CD4-positive, alpha-beta T cell treated with Interleukin-21 for 1 hour (primary cell): ENCODE results near the gene NECAB2.

Experiments used
- DNase-seq: peaks from one replicate; pipeline ENCODE4 v3.0.0-alpha.2; 2020

The NECAB2 gene

GRCh38 chr16:83952940-83953795 lies 14.9 kb upstream of the NECAB2 start, which contains the start of gene OSGIN1:
Gene OSGIN1, plus strand, starts transcription at chr16:83953240. Its CDS starts 4,432 bp downstream, at chr16:83957672.
- DNase-seq: peak; percentile 46

DNA sequence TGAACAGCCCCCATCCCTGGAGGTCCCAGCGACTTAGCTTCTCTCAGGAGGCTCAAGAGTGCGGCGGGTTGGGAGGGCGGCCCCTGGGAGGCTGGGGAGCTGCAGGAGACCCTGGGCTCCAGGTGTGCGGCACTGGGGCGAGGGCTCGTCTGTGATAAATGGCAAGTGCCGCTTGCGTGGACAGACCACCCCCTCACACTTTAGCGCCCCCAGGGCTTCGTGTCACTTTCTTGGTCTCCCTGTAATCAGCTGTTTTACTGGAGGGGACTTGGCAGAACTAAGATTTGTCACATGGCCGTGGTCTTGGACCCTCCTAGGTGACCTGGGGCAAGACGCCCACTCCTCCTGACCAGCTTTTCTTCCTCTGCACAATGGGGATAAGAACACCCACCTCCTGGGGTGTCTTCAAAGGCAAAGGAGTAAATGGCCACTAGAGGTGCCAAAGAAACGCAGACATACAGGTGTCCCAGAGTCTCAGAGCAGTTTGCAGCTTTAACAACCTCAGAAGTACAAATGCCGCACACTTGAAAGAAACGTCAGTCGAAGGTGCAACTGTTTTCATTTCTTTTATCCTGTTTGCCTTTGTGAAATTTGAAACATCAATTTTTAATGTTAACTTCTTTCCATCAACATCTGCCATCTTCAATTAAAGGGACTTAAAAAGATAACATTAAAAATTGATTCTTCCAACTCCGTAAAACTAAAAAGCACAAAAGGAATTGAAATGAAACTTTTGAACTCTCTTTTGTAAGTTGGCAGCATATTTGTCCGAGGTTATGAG lies 14.1 kb upstream of the NECAB2 start:
- peak; percentile 7 for DNase-seq

- DNase-seq: no peak
These were observed 13.4 kb upstream of the NECAB2 start for GRCh38 chr16:83954577-83955016.

- no peak for DNase-seq
These were observed 12.6 kb upstream of the NECAB2 start for GRCh38 chr16:83955218-83956130.

GRCh38 chr16:83956336-83957289 lies 11.4 kb upstream of the NECAB2 start:
- DNase-seq: peak; percentile 63

GRCh38 chr16:83957296-83957855 lies 10.7 kb upstream of the NECAB2 start:
- no peak for DNase-seq

DNA sequence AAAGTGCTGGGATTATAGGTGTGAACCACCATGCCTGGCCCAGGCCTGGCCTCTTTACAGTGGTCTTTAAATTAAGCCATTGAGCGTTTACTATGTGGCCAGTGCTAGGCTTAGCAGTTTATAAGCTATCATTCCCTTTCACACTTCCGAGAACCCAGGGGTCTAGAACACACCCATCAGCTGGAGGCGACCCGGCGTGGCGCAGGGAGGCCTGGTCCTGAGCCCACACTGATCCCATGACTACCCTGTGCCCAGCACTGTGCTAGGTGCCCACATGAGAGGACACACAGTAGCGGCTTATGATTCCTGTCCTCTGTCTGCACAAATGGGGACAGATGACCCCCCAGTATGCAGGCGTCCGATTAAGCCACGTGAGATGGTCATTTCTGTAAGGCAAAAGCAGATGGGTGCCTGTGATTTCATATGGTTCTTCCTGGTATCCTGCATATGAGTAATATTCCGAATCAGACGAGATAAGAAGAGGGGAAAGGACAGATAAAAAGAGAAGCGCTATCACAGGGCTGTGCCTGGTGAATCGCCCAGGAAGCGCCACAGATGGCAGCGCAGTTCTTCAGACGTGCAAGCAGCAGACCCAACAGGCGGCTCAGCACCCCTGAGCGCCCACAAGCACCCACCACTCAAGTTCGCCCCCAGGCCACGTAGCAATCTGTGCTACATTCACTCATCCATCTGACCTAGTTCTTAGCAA lies 9.8 kb upstream of the NECAB2 start:
- no peak for DNase-seq

DNA sequence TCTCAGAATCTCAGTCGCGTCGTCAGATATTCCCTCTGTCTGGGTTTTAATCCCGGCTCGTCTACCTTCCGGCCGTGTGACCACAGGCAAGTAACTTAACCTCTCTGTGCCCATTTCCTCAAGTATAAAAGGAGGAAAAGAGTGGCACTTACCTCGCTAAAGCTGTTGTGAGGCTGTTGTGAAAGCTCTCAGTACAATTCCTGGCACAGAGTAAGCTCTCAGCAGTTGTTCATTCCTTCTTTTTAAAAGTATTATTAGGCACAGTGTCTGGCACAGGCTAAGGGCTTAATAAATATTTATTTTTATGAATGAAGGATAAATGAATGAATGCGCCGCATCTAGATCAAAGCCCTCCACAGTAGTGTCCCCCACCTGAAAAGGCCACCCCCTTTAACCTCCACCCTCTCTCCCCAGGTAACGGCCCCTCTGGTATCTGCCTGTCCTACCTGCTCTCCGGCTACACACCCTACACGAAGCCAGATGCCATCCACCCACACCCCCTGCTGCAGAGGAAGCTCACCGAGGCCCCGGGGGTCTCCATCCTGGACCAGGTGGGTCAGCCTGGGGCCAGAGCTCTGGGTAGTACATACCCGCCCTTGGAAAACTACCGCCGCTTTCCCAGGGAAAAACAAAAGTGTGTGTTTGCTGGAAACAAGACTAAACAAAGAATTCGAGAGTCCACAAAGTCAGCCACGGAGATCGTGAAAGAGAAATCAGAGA lies 9.0 kb upstream of the NECAB2 start:
- no peak for DNase-seq

- no peak for DNase-seq
These were observed 8.2 kb upstream of the NECAB2 start for GRCh38 chr16:83959656-83960434.

- DNase-seq: no peak
These were observed 7.4 kb upstream of the NECAB2 start for GRCh38 chr16:83960521-83961249.

- DNase-seq: no peak
These were observed 6.5 kb upstream of the NECAB2 start for GRCh38 chr16:83961591-83961990.

DNA sequence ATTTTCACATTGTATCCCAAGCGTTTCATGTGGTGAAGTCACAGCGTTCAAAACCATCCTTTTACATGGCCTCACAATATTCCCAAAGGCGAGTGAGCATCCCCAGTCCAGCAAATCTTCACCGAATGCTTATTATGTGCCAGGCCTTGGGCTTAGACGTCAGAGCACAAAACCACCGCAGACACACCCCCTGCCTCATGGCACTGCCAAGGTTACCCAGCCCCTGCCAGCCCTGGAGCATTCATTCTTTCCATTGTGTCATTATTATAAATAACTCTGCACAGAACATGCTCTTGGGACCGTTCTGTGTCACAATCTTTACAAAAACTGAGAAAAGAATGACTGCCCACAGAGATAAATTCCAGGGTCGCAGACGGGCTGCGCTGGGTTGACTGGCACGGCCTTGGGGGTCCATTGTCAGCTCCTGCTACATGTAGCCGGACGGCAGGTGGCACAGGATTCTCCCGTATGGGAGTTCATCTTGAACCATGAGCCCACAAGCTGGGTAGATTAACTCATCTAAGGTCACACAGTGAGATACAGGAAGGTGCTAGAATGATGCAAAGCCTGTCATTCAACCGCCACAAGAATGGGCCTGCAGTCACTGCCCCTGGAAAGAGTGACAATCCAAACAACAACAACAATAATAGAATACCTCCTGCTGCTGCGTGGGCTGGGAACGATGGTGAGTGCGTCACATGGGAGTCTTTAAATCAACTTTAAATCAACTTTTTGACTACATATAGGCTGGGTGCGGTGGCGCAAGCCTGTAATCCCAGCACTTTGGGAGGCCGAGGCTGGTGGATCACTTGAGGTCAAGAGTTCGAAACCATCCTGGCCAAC lies 4.5 kb upstream of the NECAB2 start:
- no peak for DNase-seq

- no peak for DNase-seq
These were observed 3.2 kb upstream of the NECAB2 start for GRCh38 chr16:83964684-83965443.

GRCh38 chr16:83965444-83966152 lies 2.4 kb upstream of the NECAB2 start:
- no peak for DNase-seq

DNA sequence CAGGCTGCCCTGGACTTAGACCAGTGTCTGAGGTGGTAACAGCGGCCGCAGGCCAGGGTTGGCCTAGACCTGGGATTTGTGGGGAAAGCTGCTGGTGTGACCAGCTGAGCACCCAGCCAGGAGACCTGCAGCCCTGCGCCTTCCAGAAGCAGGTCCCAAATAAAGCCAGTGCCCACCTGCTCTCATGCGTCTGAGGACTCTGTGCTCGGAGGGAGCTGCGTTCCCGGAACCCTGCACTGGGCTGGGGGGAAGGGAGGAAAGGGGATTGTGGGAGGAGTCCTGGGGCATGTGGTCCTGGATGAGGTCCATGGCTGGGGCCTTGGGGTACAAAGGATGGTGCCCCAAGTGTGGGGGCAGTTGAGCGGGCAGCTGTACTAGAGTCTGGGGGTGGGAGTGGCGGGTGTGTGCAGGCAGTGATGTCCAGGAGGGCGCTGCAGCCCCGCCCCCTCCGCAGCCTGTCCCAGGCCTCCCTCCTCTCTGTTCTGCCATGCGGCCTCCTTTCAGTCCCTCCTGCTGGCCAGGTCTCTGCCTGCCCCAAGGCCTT lies 1.8 kb upstream of the NECAB2 start:
- DNase-seq: no peak

DNA sequence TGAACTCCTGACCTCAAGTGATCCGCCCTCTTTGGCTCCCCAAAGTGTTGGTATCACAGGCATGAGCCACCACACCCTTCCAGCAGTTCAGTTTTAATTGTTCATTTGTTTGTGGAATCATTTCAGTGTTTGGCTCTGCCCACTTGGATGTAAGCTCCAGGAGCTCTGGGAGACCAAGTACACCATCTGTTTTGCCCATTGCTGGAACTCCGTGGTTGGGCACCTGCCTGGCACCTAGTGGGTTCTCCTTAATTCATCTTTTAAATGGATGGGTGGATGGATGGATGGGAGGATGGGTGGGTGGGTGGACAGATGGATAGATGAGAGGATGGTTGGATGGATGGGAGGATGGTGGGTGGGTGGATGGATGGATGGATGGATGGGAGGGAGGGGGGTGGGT lies 953 bp upstream of the NECAB2 start:
- no peak for DNase-seq
